HEK293 (cell line): ENCODE data around the gene NPR2.

Experiments used
- CTCF ChIA-PET: fragments of 350-600 bp; formaldehyde crosslinking; extraction: SDS; loops from one replicate; lab custom pipeline; 2021; ENCODE audit warnings: antibody characterized with exemption; lab: Yijun Ruan, JAX
- POLR2A ChIA-PET: fragments of 300-600 bp; formaldehyde crosslinking; extraction: SDS; loops from one replicate; lab custom pipeline; 2020; ENCODE audit warnings: antibody characterized with exemption, inconsistent platforms; lab: Yijun Ruan, JAX
- H3K27ac ChIP-seq: fragments of 200-500 bp; sonication (Bioruptor generic); 2 replicates; pipeline ENCODE4 v1.5.1; 2014; ENCODE audit warnings: low read depth, low read length, control low read depth, inconsistent platforms; ENCODE audit errors: extremely low read depth
- H3K36me3 ChIP-seq, 2 experiments: fragments of 200-500 bp in 1 of 2; sonication (Bioruptor generic) in 1 of 2; 1 replicate in 1 of 2; 2 replicates in 1 of 2; pipeline ENCODE4 v1.5.1; 2014 to 2017; ENCODE audit warnings: inconsistent platforms in 2 of 2, low read length in 2 of 2; ENCODE audit not compliant: control insufficient read depth in 2 of 2, insufficient read depth in 1 of 2
- H3K4me1 ChIP-seq: fragments of 200-500 bp; sonication (Bioruptor generic); 2 replicates; pipeline ENCODE4 v1.5.1; 2014; ENCODE audit warnings: mild to moderate bottlenecking, low read length, inconsistent platforms; ENCODE audit not compliant: control insufficient read depth, insufficient read depth
- H3K4me3 ChIP-seq: 2 replicates; pipeline ENCODE4 v1.5.1; 2011; ENCODE audit warnings: low read depth, mild to moderate bottlenecking, control low read depth, low read length, moderate library complexity
- H3K9me3 ChIP-seq: fragments of 200-500 bp; sonication (Bioruptor generic); 2 replicates; pipeline ENCODE4 v1.5.1; 2014; ENCODE audit warnings: low read depth, low read length, inconsistent platforms; ENCODE audit not compliant: control insufficient read depth, insufficient read depth
- GLI2 ChIP-seq: fragments of 450-650 bp; formaldehyde crosslinking; IDR thresholded peaks from 2 replicates; pipeline ENCODE4; 2017; ENCODE audit warnings: missing biosample characterization, missing genetic modification characterization, low read depth, borderline replicate concordance
- OSR2 ChIP-seq: fragments of 450-650 bp; formaldehyde crosslinking; IDR thresholded peaks from 2 replicates; pipeline ENCODE4 v1.5.1; 2016; ENCODE audit warnings: missing biosample characterization, missing genetic modification characterization
- SCRT1 ChIP-seq: fragments of 450-650 bp; formaldehyde crosslinking; IDR thresholded peaks from 2 replicates; pipeline ENCODE4 v1.5.1; 2016; ENCODE audit warnings: missing biosample characterization, missing genetic modification characterization, borderline replicate concordance
- ZFP37 ChIP-seq: fragments of 450-650 bp; formaldehyde crosslinking; IDR thresholded peaks from 2 replicates; pipeline ENCODE4 v1.5.1; 2016; ENCODE audit warnings: missing biosample characterization, missing genetic modification characterization
- ZIC2 ChIP-seq: fragments of 450-650 bp; formaldehyde crosslinking; IDR thresholded peaks from 2 replicates; pipeline ENCODE4 v1.5.1; 2016; ENCODE audit warnings: missing biosample characterization, missing genetic modification characterization
- ZNF121 ChIP-seq: fragments of 450-650 bp; formaldehyde crosslinking; IDR thresholded peaks from 2 replicates; pipeline ENCODE4 v1.5.1; 2016; ENCODE audit warnings: missing biosample characterization, missing genetic modification characterization
- ZNF132 ChIP-seq: fragments of 450-650 bp; formaldehyde crosslinking; IDR thresholded peaks from 2 replicates; pipeline ENCODE4 v1.5.1; 2017; ENCODE audit warnings: missing biosample characterization, missing genetic modification characterization, borderline replicate concordance
- ZNF157 ChIP-seq: fragments of 450-650 bp; formaldehyde crosslinking; IDR thresholded peaks from 2 replicates; pipeline ENCODE4 v1.5.1; 2016; ENCODE audit warnings: missing biosample characterization, missing genetic modification characterization
- ZNF202 ChIP-seq: fragments of 450-650 bp; formaldehyde crosslinking; IDR thresholded peaks from 2 replicates; pipeline ENCODE4 v1.5.1; 2016; ENCODE audit warnings: missing biosample characterization, missing genetic modification characterization, borderline replicate concordance
- ZNF211 ChIP-seq: fragments of 450-650 bp; formaldehyde crosslinking; IDR thresholded peaks from 2 replicates; pipeline ENCODE4 v1.5.1; 2016; ENCODE audit warnings: low read depth, missing biosample characterization, missing genetic modification characterization
- ZNF274 ChIP-seq, 2 experiments: fragments of 200-500 bp in 1 of 2; fragments of 450-650 bp in 1 of 2; sonication (Bioruptor generic) in 1 of 2; formaldehyde crosslinking in 1 of 2; IDR thresholded peaks; 2 replicates each; pipeline versions ENCODE4 v1.5.1 to v1.6.1; 2014 to 2016; ENCODE audit warnings: borderline replicate concordance in 1 of 2, inconsistent platforms in 1 of 2, low read length in 1 of 2, missing biosample characterization in 1 of 2, missing genetic modification characterization in 1 of 2
- ZNF302 ChIP-seq: fragments of 450-650 bp; formaldehyde crosslinking; IDR thresholded peaks from 2 replicates; pipeline ENCODE4 v1.5.1; 2016; ENCODE audit warnings: missing biosample characterization, missing genetic modification characterization, low read depth
- ZNF335 ChIP-seq: fragments of 450-650 bp; formaldehyde crosslinking; conservative IDR thresholded peaks from 2 replicates; pipeline ENCODE4 v1.5.1; 2016; ENCODE audit warnings: missing biosample characterization, missing genetic modification characterization
- ZNF423 ChIP-seq: fragments of 450-650 bp; formaldehyde crosslinking; IDR thresholded peaks from 2 replicates; pipeline ENCODE4 v1.5.1; 2016; ENCODE audit warnings: missing biosample characterization, missing genetic modification characterization
- ZNF529 ChIP-seq: fragments of 450-650 bp; formaldehyde crosslinking; IDR thresholded peaks from 2 replicates; pipeline ENCODE4 v1.5.1; 2017; ENCODE audit warnings: missing genetic modification characterization, missing biosample characterization; ENCODE audit not compliant: insufficient replicate concordance
- ZNF549 ChIP-seq: fragments of 450-650 bp; IDR thresholded peaks from 2 replicates; pipeline ENCODE4 v1.5.1; 2018; ENCODE audit warnings: missing biosample characterization, missing genetic modification characterization, mild to moderate bottlenecking, inconsistent platforms, moderate library complexity
- ZNF585B ChIP-seq: fragments of 450-650 bp; formaldehyde crosslinking; IDR thresholded peaks from 2 replicates; pipeline ENCODE4 v1.5.1; 2016; ENCODE audit warnings: missing biosample characterization, missing genetic modification characterization
- ZNF670 ChIP-seq: fragments of 450-650 bp; formaldehyde crosslinking; IDR thresholded peaks from 2 replicates; pipeline ENCODE4 v1.5.1; 2016; ENCODE audit warnings: missing biosample characterization, missing genetic modification characterization, low read depth
- TF ChIP-seq, protein P1 (sequence below): fragments of 450-650 bp; formaldehyde crosslinking; IDR thresholded peaks from 2 replicates; pipeline ENCODE4 v1.5.1; 2017; ENCODE audit warnings: missing biosample characterization, missing genetic modification characterization
- TF ChIP-seq, protein P2 (sequence below): fragments of 450-650 bp; formaldehyde crosslinking; IDR thresholded peaks from 2 replicates; pipeline ENCODE4 v1.5.1; 2016; ENCODE audit warnings: missing biosample characterization, missing genetic modification characterization
- TF ChIP-seq, protein P3 (sequence below): sonication (generic); formaldehyde crosslinking; IDR thresholded peaks from 2 replicates; pipeline ENCODE4 v1.8.1; 2022; ENCODE audit warnings: mild to moderate bottlenecking, moderate library complexity, missing genetic modification reagents

Gene NPR2

DNA sequence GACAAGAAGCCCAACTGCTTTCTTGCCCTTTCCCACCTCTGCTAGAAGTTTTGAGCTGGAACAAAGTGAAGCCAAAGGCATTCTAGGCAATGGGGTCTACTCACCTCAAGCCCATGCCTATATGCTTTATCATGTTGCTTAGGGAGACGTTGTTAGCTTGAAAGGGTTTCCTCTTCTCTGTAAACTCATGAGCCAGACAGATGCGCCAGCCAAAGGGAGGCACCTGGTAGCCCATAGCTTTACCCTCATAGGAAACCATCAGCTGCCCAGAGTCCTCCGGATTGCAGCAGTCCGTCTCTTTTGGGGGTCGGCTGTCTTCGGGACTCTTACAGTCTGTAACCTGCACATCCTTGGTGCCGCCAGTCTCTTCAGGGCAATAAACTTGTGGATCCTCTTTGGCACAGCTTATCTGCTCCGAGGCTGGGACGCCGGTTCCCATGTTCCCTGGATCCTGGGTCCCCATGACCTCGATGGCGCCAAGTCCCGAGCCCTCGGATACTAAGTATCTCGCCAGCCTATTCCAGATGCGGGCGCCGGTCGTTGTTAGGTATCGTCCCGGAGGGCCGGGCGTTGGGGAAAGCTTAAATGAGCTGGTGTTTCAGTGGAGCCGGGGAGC lies 43.0 kb upstream of the NPR2 start:
- Histone ChIP-seq H3K36me3 (peaks cover 9 to 65% of the 10 kb centered on the region in 2 experiments; a peak in 2 of 3 replicates), H3K27ac (peak overlapping the region; percentile 67; the same call in 1 of the 2 replicates), H3K4me3 (peak overlapping the region; percentile 77), H3K4me1 (no peaks in the 10 kb centered on the region; the same call in 1 of the 2 replicates), H3K9me3 (no peaks in the 10 kb centered on the region)
- ChIA-PET CTCF (interaction anchor here (0.6 to 5.6 kb wide), 19 partner anchors 8 to 197 kb away, joined by 3 to 51 read pairs (median 5); partner anchors contain the start of genes ARHGEF39, CCDC107, CREB3 and RMRP), POLR2A (interaction anchor here (0.6 to 6.2 kb wide), 11 partner anchors 8 to 587 kb away, joined by 3 to 73 read pairs (median 4); partner anchors contain the start of genes CCDC107, CREB3, HINT2 and RMRP)
- TF ChIP-seq ZNF549 (tag by site-specific recombination), result no peak
- no peak for TF ChIP-seq ZFP37 (tag by site-specific recombination)
- no peak for TF ChIP-seq GLI2 (tag by site-specific recombination)
- peak; percentile 31 for TF ChIP-seq ZNF335
- TF ChIP-seq ZNF302 (tag by site-specific recombination), result no peak

DNA sequence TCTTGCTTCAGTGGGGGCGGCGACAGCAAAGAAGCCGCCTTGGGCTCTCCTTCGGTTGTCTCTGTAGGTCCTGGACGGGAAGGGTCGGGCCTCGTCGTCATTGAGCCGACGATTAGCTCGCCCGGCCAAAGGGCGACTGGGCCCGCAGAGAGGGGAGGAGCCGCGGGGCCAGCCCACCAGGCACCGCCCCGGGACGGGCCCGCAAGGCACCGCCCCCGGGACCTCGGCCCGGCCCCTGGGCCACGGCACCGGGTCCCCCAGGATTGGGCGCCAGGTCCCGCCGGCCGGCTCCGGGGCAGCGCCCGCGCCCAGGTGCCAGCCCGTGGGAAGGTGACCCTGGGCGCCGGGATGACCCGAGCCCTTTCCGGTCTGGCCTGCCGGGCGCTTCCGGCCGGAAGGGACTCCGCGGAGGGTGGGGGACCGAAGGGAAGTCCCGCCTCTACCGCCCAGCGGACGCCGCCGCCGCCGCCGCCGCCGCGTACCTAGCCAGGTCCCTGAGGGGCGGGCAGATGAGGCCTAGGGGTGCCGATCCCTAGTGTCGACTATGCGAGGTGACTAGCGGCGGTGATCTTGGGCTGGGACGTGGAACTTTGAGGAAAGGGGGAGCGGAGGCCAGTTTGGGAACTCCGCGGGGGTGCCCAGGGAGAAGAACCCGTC lies 42.4 kb upstream of the NPR2 start, which contains the start of the genes GBA2 and RGP1:
Gene GBA2 (minus strand): TSS at position 371 of the 657 bp plus-strand sequence. CDS start 524 bp downstream, outside the sequence.
Gene RGP1 (plus strand): TSS at position 430 of the 657 bp plus-strand sequence. CDS start 469 bp downstream, outside the sequence.
- H3K4me1 ChIP-seq, result no peaks in the 10 kb centered on the region; the same call in 1 of the 2 replicates
- CTCF ChIA-PET, result interaction anchor here (0.6 to 5.6 kb wide), 18 partner anchors 7 to 162 kb away, joined by 3 to 51 read pairs (median 5); partner anchors contain the start of genes ARHGEF39, CREB3, SPAG8 and TLN1
- no peak for TF ChIP-seq ZNF132 (tag by site-specific recombination)
- no peak for TF ChIP-seq ZNF585B (tag by site-specific recombination)
- TF ChIP-seq, protein P1, sequence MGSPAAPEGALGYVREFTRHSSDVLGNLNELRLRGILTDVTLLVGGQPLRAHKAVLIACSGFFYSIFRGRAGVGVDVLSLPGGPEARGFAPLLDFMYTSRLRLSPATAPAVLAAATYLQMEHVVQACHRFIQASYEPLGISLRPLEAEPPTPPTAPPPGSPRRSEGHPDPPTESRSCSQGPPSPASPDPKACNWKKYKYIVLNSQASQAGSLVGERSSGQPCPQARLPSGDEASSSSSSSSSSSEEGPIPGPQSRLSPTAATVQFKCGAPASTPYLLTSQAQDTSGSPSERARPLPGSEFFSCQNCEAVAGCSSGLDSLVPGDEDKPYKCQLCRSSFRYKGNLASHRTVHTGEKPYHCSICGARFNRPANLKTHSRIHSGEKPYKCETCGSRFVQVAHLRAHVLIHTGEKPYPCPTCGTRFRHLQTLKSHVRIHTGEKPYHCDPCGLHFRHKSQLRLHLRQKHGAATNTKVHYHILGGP (tag by site-specific recombination), result no peak
- TF ChIP-seq ZNF157, result no peak
- no peak for TF ChIP-seq SCRT1
- no peak for TF ChIP-seq ZNF121 (tag by site-specific recombination)
- TF ChIP-seq OSR2 (tag by site-specific recombination), result no peak
- no peak for TF ChIP-seq ZNF274 (IDR thresholded peaks at IDR 0.05; ENCODE audit: low read length)
- TF ChIP-seq ZNF274 (tag by site-specific recombination; IDR thresholded peaks at IDR 0.05; ENCODE audit: borderline replicate concordance), result no peak
- no peak for TF ChIP-seq ZNF202
- TF ChIP-seq, protein P2, sequence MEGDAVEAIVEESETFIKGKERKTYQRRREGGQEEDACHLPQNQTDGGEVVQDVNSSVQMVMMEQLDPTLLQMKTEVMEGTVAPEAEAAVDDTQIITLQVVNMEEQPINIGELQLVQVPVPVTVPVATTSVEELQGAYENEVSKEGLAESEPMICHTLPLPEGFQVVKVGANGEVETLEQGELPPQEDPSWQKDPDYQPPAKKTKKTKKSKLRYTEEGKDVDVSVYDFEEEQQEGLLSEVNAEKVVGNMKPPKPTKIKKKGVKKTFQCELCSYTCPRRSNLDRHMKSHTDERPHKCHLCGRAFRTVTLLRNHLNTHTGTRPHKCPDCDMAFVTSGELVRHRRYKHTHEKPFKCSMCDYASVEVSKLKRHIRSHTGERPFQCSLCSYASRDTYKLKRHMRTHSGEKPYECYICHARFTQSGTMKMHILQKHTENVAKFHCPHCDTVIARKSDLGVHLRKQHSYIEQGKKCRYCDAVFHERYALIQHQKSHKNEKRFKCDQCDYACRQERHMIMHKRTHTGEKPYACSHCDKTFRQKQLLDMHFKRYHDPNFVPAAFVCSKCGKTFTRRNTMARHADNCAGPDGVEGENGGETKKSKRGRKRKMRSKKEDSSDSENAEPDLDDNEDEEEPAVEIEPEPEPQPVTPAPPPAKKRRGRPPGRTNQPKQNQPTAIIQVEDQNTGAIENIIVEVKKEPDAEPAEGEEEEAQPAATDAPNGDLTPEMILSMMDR (tag by site-specific recombination), result no peak
- TF ChIP-seq, protein P3, sequence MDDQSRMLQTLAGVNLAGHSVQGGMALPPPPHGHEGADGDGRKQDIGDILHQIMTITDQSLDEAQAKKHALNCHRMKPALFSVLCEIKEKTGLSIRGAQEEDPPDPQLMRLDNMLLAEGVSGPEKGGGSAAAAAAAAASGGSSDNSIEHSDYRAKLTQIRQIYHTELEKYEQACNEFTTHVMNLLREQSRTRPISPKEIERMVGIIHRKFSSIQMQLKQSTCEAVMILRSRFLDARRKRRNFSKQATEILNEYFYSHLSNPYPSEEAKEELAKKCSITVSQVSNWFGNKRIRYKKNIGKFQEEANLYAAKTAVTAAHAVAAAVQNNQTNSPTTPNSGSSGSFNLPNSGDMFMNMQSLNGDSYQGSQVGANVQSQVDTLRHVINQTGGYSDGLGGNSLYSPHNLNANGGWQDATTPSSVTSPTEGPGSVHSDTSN (CRISPR knock-in tag), result no peak
- TF ChIP-seq ZNF529 (tag by site-specific recombination), result no peak
- 0 out of 2 replicates have a peak, but pooled peaks have one; percentile 10 for TF ChIP-seq ZIC2 (tag by site-specific recombination)
- no peak for TF ChIP-seq ZFP37 (tag by site-specific recombination)
- no peak for TF ChIP-seq ZNF670
- TF ChIP-seq ZNF211, result no peak
- TF ChIP-seq ZNF423, result peak; percentile 91

More for the DNA sequence above, 42.4 kb upstream of the NPR2 start, which contains the start of the genes GBA2 and RGP1:
- Histone ChIP-seq H3K9me3 (no peaks in the 10 kb centered on the region), H3K4me3 (peak within 1 kb of the TSS; percentile 77), H3K27ac (peak within 1 kb of the TSS; percentile 67), H3K36me3 (peaks cover 9 to 65% of the 10 kb centered on the region in 2 experiments; a peak in 2 of 3 replicates)
- POLR2A ChIA-PET, result interaction anchor here (0.6 to 6.2 kb wide), 12 partner anchors 8 to 587 kb away, joined by 3 to 73 read pairs (median 4); partner anchors contain the start of genes CCDC107, CREB3, HINT2 and RMRP
